Measurements from ENCODE around the gene THUMPD1.
A peak's percentile ranks its signal among the peaks of the same experiment; 100 is the strongest.
"Not testable (repeated sequence)": the region's sequence is repeated elsewhere in the genome, so short reads cannot be mapped to it uniquely, and the experiment has no call there.

THUMPD1 gene, protein sequence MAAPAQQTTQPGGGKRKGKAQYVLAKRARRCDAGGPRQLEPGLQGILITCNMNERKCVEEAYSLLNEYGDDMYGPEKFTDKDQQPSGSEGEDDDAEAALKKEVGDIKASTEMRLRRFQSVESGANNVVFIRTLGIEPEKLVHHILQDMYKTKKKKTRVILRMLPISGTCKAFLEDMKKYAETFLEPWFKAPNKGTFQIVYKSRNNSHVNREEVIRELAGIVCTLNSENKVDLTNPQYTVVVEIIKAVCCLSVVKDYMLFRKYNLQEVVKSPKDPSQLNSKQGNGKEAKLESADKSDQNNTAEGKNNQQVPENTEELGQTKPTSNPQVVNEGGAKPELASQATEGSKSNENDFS

DNA sequence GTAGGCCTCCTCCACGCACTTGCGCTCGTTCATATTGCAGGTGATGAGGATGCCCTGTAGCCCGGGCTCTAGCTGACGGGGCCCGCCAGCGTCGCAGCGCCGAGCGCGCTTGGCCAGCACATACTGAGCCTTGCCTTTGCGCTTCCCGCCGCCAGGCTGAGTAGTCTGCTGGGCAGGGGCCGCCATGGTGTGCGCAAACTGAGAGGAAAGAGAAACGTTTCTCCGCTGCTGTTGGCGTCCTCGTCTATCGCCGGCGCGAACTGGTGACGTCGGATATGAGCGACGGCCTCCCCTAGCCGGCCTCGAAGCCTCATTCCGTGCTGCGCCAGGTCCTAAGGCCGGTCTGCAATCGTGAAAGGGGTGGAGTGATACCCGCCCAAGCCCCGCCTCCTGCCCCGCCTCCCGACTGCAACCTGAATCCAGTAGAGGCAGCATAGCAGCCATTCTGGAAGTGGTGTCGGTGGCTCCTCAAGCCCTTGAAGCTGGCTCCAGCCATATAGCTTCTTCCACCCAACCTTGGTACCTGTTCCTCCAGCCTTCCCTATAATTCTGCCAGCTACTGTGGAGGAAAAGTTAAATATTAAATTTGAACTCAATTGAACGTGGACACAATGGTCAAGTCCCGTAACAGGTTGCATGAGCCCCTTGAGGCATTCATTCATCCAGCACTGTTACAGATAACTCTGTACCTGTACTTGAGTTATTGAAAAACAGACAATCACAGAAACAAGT lies at the start of gene THUMPD1:
Gene THUMPD1 (minus strand): TSS at position 265 of the 732 bp plus-strand sequence. CDS start 79 bp downstream, at position 186.
- peak; percentile 90 for DNase-seq (ENCODE audit: low read depth)

DNA sequence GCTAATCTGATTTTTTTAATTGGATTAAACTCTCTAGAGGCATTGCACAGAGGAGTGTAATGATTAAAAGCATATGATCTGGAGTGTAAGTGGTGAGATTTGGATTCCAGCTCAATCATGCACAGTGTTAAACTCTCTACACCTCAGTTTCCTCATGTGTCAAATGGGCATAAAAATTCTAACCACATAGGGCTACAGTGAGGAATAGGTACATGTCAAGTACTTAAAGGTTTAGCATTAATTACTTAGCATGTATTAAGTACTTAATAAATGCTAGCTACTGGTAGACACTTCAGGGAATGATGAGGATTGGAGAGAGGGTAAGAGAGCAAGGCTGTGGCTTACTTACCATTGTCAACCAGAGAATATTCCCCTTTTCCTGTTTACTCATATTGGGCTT lies 47.5 kb upstream of the THUMPD1 start:
- DNase-seq (ENCODE audit: low read depth) = no peak

DNA sequence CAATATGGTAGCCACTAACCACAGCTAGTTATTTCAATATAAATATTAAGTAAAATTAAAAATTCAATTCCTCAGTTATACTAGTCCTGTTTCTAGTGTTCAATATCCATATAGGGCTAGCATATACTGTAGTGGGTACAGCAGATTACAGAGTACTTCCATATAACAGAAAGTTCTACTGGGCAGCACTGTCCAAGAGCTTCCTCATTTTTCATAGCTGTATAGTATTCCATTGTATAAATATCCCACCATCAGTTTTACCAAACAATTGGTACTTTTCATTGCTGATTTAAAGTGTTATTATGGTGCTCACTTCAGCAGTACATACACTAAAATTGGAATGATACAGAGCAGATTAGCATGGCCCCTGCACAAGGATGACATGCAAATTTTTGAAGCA lies 42.6 kb upstream of the THUMPD1 start:
- DNase-seq (ENCODE audit: low read depth) = no peak

DNA sequence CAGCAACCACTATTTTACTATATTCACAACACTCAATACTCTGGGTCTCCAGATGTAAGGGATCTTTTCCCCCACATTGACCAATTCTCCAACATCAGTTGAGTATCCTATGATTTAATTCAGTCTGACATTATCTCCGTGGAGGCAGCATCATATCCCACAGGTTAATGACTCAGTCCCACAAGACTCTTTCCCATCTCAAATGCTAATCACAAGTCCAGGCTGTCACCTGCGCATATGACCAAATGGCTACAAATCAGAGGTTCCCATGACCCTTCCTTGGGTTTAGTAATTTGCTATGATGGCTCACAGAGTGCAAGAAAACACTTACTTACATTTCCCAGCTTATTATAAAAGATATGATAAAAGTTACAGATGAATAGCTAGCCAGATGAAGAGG lies 40.9 kb upstream of the THUMPD1 start:
- no peak for DNase-seq (ENCODE audit: low read depth)

DNA sequence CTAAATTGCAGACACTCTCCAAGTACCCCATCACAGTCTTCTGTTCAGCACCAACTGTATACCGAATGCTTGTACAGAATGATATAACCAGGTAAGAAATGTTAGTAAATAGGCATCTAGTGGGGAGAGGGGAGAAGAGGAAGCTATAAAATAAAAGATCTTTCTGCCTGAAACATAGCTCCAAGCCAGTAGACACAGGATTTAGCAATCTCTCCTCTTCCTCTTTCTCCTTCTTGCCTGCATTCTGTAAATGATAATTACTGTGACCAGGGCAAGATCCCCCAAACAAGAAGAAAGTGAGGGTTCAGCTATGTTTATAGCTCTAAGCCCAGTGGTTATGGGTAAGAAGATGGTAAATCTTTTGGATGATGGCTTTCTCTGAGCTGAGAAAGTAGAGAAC lies 40.1 kb upstream of the THUMPD1 start:
- DNase-seq (ENCODE audit: low read depth) = no peak

DNA sequence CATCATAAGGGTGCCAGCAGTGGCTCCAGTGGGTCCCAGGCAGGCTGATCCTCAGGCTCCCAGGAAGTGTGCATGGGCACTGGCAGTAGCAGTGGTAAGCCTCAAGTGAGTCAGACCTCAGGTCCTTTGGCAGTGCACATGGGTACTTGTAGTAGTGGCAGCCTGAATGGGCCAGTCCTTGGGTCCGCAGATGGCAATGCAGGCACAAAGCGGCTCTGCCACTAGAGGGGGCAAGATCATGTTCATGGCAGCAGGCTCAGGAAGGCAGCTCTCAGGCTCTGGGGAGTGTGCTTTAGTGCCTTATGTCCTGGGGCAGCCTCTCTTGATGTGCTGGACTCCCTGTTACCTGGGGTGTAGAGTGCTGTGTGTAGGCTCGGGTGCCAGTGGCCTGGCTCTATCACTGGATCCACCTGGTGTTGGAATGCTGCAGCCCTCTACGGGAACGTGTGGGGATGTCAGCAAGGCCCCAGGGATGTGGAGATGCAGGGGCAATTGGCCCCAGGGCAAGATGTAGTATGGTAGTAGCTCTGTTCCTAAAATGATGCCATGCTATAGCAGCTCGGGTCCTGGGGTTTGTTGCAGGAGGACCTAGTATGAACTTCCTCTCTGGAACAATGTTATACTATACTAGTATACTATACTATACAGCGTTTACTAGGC lies 33.2 kb upstream of the THUMPD1 start:
- DNase-seq (ENCODE audit: low read depth) = peak; percentile 21

DNA sequence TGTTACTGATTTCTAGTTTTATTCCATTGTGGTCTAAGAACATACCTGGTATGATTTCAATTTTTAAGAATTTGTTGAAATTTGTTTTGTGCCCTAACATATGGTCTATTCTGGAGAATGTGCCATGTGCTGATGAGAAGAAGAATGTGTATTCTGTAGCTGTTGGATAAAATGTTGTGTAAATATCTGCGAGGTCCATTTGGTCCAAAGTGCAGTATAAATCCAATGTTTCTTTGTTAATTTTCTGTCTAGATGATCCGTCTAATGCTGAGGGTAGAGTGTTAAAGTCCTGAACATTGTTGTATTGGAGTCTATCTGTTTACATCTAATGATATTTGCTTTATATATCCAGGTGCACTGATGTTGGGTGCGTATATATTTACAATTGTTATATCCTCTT lies 32.1 kb upstream of the THUMPD1 start:
- DNase-seq (ENCODE audit: low read depth) = no peak

DNA sequence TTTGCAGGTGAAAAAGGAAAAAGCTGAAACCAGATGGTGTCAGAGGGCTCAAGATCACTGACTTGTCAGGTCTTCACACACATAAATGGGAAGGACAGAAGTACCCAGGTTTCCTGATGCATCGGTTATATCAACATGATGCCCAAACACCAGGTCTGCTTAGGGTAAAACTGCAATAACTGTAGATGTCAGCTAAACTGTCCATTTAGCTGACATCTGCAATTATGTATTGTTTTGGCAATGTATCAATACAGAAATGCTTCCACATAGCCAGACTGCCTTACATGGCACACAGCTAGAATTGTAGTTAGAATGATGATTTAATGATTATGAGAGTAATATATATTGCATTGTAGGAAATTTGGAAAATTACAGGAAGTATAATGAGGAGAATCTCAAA lies 27.2 kb upstream of the THUMPD1 start:
- no peak for DNase-seq (ENCODE audit: low read depth)

DNA sequence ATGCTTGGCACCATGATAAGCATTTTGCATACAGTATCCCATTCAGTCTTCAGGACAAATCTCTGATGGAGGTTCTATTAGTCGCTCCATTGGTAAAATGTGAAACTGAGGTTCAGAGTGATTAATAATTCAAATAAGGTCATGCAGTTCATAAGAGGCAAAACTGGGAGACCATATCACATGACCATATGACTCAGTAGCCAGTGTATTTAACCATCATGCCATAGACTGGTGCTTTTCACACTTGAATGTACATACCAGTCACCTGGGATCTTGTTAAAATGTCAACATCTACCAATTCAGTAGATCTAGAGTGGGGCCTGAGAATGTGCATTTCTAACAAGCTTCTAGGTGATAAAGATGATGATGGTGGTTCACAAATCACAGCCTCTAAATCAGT lies 26.5 kb upstream of the THUMPD1 start:
- DNase-seq (ENCODE audit: low read depth) = no peak

DNA sequence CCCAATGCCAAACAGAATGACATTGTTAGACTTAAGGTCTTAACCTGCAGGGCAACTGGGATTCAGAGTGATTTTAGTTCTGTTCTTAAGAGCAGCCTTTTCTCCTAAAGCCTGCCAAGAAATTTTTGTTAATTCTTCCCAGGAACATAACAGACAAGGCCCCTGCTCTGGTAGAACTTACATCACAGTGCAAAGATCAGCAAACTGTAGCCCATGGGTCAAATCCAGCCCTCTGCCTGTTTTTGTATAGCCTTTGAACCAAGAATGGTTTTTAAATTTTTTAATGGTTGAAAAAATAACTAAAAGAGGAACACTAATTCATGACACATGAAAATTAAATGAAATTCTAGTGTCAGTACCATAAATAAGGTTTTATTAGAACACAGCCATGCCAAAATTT lies 26.0 kb upstream of the THUMPD1 start:
- no peak for DNase-seq (ENCODE audit: low read depth)

DNA sequence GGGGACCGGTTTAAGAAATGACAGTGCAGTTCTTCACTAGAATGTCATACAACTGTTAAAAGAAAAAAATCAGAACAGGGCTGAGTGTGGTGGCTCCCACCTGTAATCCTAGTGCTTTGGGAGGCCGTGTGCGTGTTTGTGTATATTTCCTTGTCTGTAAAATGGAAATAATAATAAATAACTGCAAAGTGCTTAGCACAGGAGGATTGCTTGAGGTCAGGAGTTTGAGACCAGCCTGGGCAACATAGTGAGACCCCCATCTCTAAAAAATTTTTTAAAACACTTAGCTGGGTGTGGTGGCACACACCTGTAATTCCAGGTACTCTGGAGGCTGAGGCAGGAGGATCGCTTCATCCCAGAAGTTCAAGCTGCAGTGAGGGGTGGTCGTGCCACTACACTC lies 24.7 kb upstream of the THUMPD1 start:
- no peak for DNase-seq (ENCODE audit: low read depth)

DNA sequence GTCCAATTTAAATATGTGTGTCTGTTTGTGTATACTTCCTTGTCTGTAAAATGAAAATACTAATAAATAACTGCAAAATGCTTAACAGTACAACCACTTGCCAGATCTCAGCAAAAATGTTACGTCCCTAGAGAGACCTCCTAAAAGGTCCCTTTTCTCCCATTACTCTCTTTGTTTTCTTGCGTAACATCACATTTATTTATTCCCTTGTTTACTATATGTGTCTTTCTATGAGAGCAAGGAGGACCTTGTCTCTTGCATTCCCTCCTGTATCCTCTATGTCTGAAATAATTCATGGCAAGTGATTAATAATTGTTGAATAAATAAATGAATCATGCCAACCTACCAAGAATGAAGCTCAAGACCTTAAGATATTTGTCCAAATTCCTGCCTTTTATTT lies 24.1 kb upstream of the THUMPD1 start:
- DNase-seq (ENCODE audit: low read depth) = no peak

DNA sequence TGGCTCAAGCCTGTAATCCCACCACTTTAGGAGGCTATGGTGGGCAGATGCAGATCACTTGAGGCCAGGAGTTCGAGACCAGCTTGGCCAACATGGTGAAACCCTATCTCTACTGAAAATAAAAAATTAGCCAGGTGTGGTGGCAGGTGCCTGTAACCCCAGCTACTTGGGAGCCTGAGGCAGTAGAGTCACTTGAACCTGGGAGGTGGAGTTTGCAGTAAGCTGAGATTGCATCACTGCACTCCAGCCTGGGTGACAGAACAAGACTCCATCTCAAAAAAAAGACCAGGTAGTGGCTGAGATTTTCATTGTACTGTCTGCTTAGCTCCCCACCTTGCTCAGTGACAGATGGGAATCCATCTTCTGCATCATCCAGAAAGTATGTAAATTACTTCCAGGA lies 22.8 kb upstream of the THUMPD1 start:
- DNase-seq (ENCODE audit: low read depth) = not testable (repeated sequence)

DNA sequence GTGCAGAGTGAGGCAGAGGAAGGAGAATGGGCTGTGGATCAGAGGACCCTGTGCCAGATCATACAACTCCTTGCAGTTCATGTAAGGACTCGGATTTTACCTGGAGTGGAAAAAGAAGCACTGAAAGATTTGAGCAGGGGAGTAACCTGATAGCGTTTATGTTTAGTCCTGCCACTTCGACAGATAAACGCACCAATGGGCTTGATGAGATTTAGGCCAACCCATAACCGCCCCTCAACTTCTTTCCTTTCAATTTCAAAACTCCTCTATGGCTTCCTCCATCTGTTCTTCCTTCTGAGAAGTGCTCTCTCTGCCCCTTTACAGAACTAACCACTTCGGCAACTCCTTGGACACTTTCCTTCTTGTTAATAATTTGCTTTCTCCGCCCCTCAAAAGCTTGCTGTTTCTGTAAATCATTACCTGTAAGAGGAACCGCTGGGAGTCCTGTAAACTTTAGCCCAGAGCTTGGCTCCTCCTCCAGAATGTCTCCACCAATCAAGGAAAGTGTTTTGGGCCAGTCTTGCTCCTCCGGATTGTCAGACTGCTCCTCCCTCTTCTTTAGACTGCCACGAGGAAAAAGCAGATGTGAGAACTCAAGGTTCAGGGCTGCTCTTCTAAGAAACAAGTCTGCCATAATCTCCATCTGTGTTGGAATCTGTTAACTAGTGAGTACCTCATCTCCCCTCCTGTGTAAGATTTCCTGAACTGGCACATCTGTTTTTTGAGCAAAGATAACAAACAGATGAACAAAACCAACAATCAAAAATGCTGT lies 22.0 kb upstream of the THUMPD1 start, which contains the start of gene ACSM3:
Gene ACSM3 (plus strand): TSS at position 554 of the 772 bp plus-strand sequence. CDS start 6,021 bp downstream, outside the sequence.
- DNase-seq (ENCODE audit: low read depth) = peak; percentile 72

DNA sequence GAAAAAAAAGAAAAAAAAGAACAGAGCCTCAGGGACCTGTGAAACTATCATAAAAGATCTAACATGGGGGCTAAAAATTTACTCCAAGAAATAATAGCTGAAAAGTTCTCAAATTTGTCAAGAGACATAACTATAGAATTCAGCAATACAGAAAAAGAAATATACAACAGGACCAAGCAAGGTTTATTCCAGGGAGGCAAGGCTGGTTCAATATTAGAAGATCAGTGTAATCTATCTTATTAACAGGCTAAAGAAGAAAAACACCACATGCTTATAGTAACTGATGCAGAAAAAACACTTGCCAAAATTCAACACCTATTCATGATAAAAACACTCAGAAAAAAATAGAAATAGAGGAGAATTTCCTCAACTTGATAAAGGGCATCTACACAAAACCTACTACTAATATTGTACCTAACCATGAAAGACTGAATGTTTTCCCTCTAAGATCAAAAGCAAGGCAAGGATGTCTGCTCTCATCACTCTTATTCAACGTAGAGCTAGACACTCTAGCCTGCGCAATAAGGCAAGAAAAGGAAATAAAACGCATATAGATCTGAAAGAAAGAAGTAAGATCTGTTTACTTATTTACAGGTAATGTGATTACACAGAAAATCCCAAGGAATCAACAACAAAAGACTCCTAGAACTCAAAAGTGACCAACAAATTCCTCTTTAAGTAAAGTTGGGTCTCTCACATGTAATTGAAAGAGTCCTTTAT lies 20.9 kb upstream of the THUMPD1 start:
- no peak for DNase-seq (ENCODE audit: low read depth)

DNA sequence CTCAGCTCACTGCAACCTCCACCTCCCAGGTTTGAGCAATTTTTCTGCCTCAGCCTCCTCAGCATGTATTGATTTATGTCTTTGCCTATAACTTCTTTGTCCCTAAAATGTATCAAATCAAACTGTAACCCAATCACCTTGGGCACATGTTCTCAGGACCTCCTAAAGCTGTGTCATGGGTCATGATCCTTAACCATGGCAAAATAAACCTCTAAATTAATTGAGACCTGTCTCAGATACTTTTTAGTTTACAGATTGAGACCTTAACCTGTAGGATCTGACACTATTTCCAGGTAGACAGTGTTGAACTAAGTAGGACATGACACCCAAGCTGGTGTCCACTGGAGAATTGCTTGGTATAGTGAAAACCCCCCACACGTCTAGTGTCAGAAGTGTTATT lies 19.6 kb upstream of the THUMPD1 start:
- no peak for DNase-seq (ENCODE audit: low read depth)

DNA sequence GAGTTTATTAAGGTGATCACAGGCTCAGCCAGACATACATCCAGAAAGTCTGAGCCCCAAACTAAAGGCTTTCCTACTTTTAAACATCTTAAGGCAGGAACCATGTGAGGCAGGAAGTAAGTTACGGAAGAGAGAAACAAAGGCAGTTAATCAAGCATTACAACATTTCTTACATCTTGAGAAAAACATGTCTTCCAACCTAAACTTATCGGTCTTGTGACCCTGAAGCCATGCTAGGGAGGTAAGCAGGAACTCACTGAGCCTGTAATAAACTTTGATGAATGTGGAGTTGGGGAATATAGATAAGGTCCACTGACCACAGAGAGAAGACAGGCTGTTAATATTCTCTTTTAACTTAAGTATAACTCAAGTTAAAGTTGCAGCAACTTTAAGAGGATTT lies 18.7 kb upstream of the THUMPD1 start:
- no peak for DNase-seq (ENCODE audit: low read depth)

DNA sequence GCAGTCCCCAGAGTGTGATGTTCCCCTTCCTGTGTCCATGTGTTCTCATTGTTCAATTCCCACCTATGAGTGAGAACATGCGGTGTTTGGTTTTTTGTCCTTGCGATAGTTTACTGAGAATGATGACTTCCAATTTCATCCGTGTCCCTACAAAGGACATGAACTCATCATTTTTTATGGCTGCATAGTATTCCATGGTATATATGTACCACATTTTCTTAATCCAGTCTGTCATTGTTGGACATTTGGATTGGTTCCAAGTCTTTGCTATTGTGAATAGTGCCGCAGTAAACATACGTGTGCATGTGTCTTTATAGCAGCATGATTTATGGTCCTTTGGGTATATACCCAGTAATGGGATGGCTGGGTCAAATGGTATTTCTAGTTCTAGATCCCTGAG lies 14.2 kb upstream of the THUMPD1 start:
- not testable (repeated sequence) for DNase-seq (ENCODE audit: low read depth)

DNA sequence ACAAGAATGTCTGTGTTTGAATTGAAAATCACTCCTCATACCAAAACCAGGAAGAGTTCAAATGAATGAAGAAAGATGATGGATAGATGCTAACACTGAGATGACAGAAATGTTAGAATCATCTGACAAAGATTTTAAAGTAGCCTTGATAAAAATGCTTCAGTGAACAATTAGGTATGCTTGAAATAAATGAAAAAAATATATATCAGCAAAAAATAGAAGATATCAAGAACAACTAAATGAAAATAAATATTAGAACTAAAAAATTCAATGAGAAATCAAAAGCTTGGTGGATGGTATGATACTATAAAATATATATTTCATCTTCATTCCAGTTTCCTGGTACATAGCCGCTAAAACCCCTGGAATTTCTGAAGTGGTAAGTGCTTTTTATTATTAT lies 13.6 kb upstream of the THUMPD1 start:
- no peak for DNase-seq (ENCODE audit: low read depth)

DNA sequence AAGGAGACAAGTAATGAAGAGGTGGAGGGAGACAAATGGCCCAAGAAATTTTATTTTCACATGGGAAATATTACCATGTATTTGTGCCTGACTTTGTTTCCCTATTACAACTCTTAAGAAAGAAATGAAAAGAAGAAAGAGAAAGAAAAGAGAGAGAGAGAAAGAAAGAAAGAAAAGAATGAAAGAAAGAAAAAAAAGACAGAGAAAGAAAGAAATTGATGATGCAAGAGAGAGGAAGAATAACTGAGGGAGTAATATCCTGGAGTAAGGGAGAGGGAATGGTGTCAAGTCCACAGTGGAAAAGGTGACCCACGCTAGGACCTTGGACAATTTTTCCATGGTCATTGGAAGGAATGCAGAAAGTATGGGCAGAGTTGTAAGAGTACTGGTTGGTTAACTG lies 12.1 kb upstream of the THUMPD1 start:
- DNase-seq (ENCODE audit: low read depth) = no peak

DNA sequence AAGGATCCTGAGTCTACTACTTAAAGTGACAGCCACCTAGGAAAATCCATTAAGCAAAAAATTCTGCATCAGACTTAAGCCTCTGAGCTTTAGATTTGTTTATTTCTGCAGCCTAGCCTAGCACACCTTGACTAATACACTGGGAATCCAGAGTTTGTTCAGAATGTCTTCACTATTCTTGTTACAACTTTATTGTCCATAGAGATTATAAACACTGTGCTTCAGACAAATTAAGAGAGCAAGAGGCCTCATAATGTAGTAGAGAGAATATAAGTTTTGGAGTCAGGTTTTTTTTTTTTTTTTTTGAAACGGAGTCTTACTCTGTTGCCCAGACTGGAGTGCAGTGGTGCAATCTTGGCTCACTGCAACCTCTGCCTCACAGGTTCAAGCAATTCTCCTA lies 8.9 kb upstream of the THUMPD1 start:
- DNase-seq (ENCODE audit: low read depth) = no peak

DNA sequence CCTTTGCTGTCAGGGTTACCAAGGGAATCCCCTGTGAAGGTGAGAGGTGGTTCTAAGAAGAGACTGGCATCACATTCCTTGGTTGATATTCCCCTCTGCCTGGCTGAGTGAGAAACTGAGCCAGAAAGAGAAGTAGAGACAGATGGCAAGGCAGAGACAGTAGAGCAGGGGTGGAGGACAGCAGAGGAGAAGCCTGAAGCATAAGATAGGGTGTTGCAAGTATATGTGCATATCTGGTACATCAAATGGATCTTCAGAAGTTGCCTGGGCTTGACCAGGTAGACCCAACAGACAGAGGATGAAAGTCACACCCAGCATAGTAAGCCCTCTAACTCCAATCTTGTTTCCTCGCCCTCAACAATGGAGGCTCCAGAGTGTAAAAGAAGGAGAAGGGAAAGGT lies 7.9 kb upstream of the THUMPD1 start:
- no peak for DNase-seq (ENCODE audit: low read depth)
